ENCODE measurements around the gene DMBT1. TPM values are rescaled to one million over a fixed set of nuclear protein-coding genes. Genes with fewer than 3 reads are reported as not detected.

Gene DMBT1
- total and polyA plus RNA-seq, 2 of the 4 experiments (the other 2 are of a cell fraction): under 0.01 TPM; not detected in 1

- H3K36me3 ChIP-seq (ENCODE audit: control insufficient read depth, insufficient read depth, low read length): no peaks in the 10 kb centered on the region
- no peak overlapping the region for H3K27ac ChIP-seq (ENCODE audit: insufficient read depth, low read length)
- H4K5ac ChIP-seq (ENCODE audit: low read depth, low read length): no peak overlapping the region
- no peak overlapping the region for H4K8ac ChIP-seq (ENCODE audit: low read depth in 2 of 2, low read length in 2 of 2)
- H3K4me1 ChIP-seq (ENCODE audit: control insufficient read depth, insufficient read depth, low read length): no peaks in the 10 kb centered on the region
- POLR2A ChIA-PET (ENCODE audit: unreplicated experiment): no interaction called here
- H3K4ac ChIP-seq (ENCODE audit: low read depth, low read length): no peak overlapping the region
- H2BK20ac ChIP-seq (ENCODE audit: low read depth, low read length): no peak overlapping the region
- WGBS, 2 experiments (ENCODE audit: extremely low coverage in 2 of 2, insufficient read length in 1 of 2): 45% methylated on average over 2 of the region's 6 CpGs; no CpG with 5 or more reads in 1 of the 2 experiments
- BruUV-seq (replicated peaks): no TSS peak
- H2BK5ac ChIP-seq (ENCODE audit: low read depth, low read length, poor library complexity, severe bottlenecking): no peak overlapping the region
- no peak overlapping the region for H3K18ac ChIP-seq (ENCODE audit: low read depth, low read length)
- ATAC-seq (ENCODE audit: low read depth): no peak
- no peaks in the 10 kb centered on the region for H4K20me1 ChIP-seq (ENCODE audit: insufficient read depth, low read length)
- in situ Hi-C loops (cut with MboI; ENCODE audit: low sequenced_read_pairs): loop anchor here (10.0 kb wide), 1 partner anchor 106 kb away; the partner anchor contains the start of gene ARMS2
- H3K27me3 ChIP-seq (ENCODE audit: control insufficient read depth, insufficient read depth, low read length): peaks cover 35% of the 10 kb centered on the region
- H3K4me3 ChIP-seq (ENCODE audit: insufficient read depth, low read depth, low read length): no peak overlapping the region
- H2AK9ac ChIP-seq (replicated peaks; ENCODE audit: low read depth, low read length, poor library complexity): no peak overlapping the region
- H3K14ac ChIP-seq (replicated peaks; ENCODE audit: low read depth, low read length): no peak overlapping the region
- H3K23ac ChIP-seq (ENCODE audit: low read depth, low read length): no peak overlapping the region
- no peak overlapping the region for H3K56ac ChIP-seq (ENCODE audit: extremely low read depth, insufficient read depth, low read length)
- intact Hi-C loops (cut with micrococcal nuclease): loop anchor here (10.0 kb wide), 3 partner anchors 144 to 1616 kb away; no protein-coding TSS in a partner anchor
- no peaks in the 10 kb centered on the region for H3K9me3 ChIP-seq (ENCODE audit: control insufficient read depth, insufficient read depth, low read length)
- no peak overlapping the region for H3K9ac ChIP-seq (ENCODE audit: low read depth, low read length)
- no peaks in the 10 kb centered on the region for H3K79me1 ChIP-seq (ENCODE audit: low read depth in 1 of 2, low read length in 2 of 2)
- CTCF ChIA-PET: interaction anchor here (2.2 kb wide), 1 partner anchor 262 kb away, joined by 7 read pairs; no protein-coding TSS in a partner anchor
- no peak overlapping the region for H2AFZ ChIP-seq (replicated peaks; ENCODE audit: low read length, poor library complexity)
- DNase-seq: no peak
- H4K91ac ChIP-seq (ENCODE audit: insufficient read depth, low read depth, low read length): no peak overlapping the region
- H2BK120ac ChIP-seq (ENCODE audit: low read depth, low read length): no peak overlapping the region
- dilution Hi-C loops (cut with HindIII; ENCODE audit: low sequenced_read_pairs, unreplicated experiment): no loop called here
- H2BK15ac ChIP-seq (ENCODE audit: low read depth, low read length): no peak overlapping the region
- H3K9me1 ChIP-seq (ENCODE audit: insufficient read depth, low read length): no peaks in the 10 kb centered on the region
- no peak overlapping the region for H2AK5ac ChIP-seq (ENCODE audit: low read depth, low read length)
- no peak overlapping the region for H3K4me2 ChIP-seq (ENCODE audit: low read depth, low read length)
- TF ChIP-seq CEBPB (IDR thresholded peaks at IDR 0.05; ENCODE audit: low read depth, low read length) (no peak), CHD1 (IDR thresholded peaks at IDR 0.05; ENCODE audit: low read depth, low read length) (no peak), MXI1 (IDR thresholded peaks at IDR 0.05; ENCODE audit: borderline replicate concordance, low read depth, low read length) (no peak), USF2 (IDR thresholded peaks at IDR 0.05; ENCODE audit: low read depth, low read length) (no peak), ELK1 (IDR thresholded peaks at IDR 0.05; ENCODE audit: borderline replicate concordance, low read depth, low read length) (no peak), BHLHE40 (IDR thresholded peaks at IDR 0.05; ENCODE audit: low read depth, low read length) (no peak), FOS (IDR thresholded peaks at IDR 0.05; ENCODE audit: low read depth, low read length) (no peak), POLR2A (IDR thresholded peaks at IDR 0.05; ENCODE audit: low read depth, low read length) (no peak), RAD21 (IDR thresholded peaks at IDR 0.05; ENCODE audit: low read length) (no peak), RFX5 (IDR thresholded peaks at IDR 0.05; ENCODE audit: low read depth, low read length) (no peak), RCOR1 (IDR thresholded peaks at IDR 0.05; ENCODE audit: insufficient replicate concordance, low read length) (no peak)
Measured at GRCh38 chr10:122561212-122561611, 658 bp downstream of the DMBT1 start.

Measured in IMR-90 (cell line).